ENCODE measurements around the gene GRIFIN. TPM values are rescaled to one million over a fixed set of nuclear protein-coding genes. Genes with fewer than 3 reads are reported as not detected.

GRIFIN gene
- total RNA-seq, 1 donor from 2014 or later, result not detected

GRCh38 chr7:2515424-2516193 is 39.4 kb upstream of the GRIFIN start:
- Mint-ChIP-seq H3K27ac (ENCODE audit: unreplicated experiment) (no peak overlapping the region), H3K27me3 (ENCODE audit: low read depth, unreplicated experiment) (peaks cover 4% of the 10 kb centered on the region), H3K36me3 (ENCODE audit: low read depth, unreplicated experiment) (no peaks in the 10 kb centered on the region), H3K4me1 (ENCODE audit: low read depth, unreplicated experiment) (peaks cover 14% of the 10 kb centered on the region), H3K4me3 (ENCODE audit: unreplicated experiment) (no peak overlapping the region), H3K9me3 (ENCODE audit: unreplicated experiment) (no peaks in the 10 kb centered on the region)
- Histone ChIP-seq H2AFZ (ENCODE audit: low read depth, low read length) (no peak overlapping the region), H3K9ac (ENCODE audit: low read length) (no peak overlapping the region), H3K79me2 (ENCODE audit: insufficient read depth, low read length) (peaks cover 6% of the 10 kb centered on the region), H3K4me1 (ENCODE audit: insufficient read depth, low read length) (peaks cover 41% of the 10 kb centered on the region), H3K36me3 (ENCODE audit: insufficient read depth, low read length) (no peaks in the 10 kb centered on the region), H3K4me2 (ENCODE audit: low read length) (no peak overlapping the region), H3K4me3 (ENCODE audit: insufficient read depth, low read depth, low read length) (no peak overlapping the region), H3K27ac (ENCODE audit: low read depth, low read length) (no peak overlapping the region), H3K27me3 (ENCODE audit: insufficient read depth, low read length) (no peaks in the 10 kb centered on the region), H3K9me3 (ENCODE audit: insufficient read depth, low read depth, low read length) (peaks cover 4% of the 10 kb centered on the region), H4K20me1 (ENCODE audit: insufficient read depth, low read length) (peaks cover 6% of the 10 kb centered on the region)
- no peak for TF ChIP-seq EZH2 (IDR thresholded peaks at IDR 0.05; ENCODE audit: insufficient read depth, low read length)
- TF ChIP-seq, protein P1, sequence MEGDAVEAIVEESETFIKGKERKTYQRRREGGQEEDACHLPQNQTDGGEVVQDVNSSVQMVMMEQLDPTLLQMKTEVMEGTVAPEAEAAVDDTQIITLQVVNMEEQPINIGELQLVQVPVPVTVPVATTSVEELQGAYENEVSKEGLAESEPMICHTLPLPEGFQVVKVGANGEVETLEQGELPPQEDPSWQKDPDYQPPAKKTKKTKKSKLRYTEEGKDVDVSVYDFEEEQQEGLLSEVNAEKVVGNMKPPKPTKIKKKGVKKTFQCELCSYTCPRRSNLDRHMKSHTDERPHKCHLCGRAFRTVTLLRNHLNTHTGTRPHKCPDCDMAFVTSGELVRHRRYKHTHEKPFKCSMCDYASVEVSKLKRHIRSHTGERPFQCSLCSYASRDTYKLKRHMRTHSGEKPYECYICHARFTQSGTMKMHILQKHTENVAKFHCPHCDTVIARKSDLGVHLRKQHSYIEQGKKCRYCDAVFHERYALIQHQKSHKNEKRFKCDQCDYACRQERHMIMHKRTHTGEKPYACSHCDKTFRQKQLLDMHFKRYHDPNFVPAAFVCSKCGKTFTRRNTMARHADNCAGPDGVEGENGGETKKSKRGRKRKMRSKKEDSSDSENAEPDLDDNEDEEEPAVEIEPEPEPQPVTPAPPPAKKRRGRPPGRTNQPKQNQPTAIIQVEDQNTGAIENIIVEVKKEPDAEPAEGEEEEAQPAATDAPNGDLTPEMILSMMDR (IDR thresholded peaks at IDR 0.05; ENCODE audit: insufficient read depth, low read depth, low read length), result no peak
- DNase-seq (ENCODE audit: low read depth), result no peak
- FAIRE-seq, result no peak

DNA sequence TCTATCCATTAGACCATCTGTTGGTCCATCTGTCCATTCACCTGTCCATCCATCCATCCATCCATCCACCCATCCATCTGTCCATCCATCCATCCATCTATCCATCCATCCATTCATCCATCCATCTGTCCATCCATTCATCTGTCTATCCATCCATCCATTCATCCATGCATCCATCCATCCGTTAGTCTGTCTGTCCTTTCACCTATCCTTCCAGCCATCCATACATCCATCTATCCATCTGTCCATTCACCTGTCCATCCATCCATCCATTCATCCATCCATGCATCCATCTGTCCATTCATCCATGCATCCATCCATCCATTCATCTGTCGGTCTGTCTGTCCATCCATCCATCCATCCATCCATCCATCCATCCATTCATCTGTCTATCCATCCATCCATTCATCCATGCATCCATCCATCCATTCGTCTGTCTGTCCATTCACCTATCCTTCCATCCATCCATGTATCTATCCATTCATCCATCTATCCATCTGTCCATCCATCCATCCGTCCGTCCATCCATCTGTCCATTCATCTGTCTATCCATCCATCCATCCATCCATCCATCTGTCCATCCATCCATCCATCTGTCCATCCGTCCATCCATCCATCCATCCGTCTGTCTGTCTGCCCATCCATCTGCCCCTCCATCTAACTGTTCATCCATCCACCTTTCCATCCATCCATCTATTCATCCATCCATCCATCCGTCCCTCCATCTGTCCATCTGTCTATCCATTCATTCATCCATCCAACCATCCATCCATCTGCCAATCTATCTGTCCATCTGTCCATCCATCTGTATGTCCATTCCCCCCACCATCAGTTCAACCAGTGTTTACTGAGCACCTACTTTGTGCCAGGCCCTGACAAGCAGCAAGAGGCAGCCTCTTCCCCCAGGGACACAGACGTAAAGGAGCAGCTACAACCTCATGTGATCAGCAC is 38.5 kb upstream of the GRIFIN start:
- Histone ChIP-seq H3K4me3 (ENCODE audit: insufficient read depth, low read depth, low read length) (no peak overlapping the region), H3K27me3 (ENCODE audit: insufficient read depth, low read length) (no peaks in the 10 kb centered on the region), H3K4me1 (ENCODE audit: insufficient read depth, low read length) (peaks cover 39% of the 10 kb centered on the region), H3K9ac (ENCODE audit: low read length) (no peak overlapping the region), H2AFZ (ENCODE audit: low read depth, low read length) (no peak overlapping the region), H3K4me2 (ENCODE audit: low read length) (no peak overlapping the region), H3K9me3 (ENCODE audit: insufficient read depth, low read depth, low read length) (peaks cover 4% of the 10 kb centered on the region), H3K79me2 (ENCODE audit: insufficient read depth, low read length) (no peaks in the 10 kb centered on the region), H3K27ac (ENCODE audit: low read depth, low read length) (no peak overlapping the region), H4K20me1 (ENCODE audit: insufficient read depth, low read length) (no peaks in the 10 kb centered on the region), H3K36me3 (ENCODE audit: insufficient read depth, low read length) (no peaks in the 10 kb centered on the region)
- peaks cover 6% of the 10 kb centered on the region for H3K27me3 Mint-ChIP-seq (ENCODE audit: low read depth, unreplicated experiment)
- H3K9me3 Mint-ChIP-seq (ENCODE audit: unreplicated experiment), result no peaks in the 10 kb centered on the region
- no peak overlapping the region for H3K4me3 Mint-ChIP-seq (ENCODE audit: unreplicated experiment)
- FAIRE-seq (no peak), DNase-seq (ENCODE audit: low read depth) (no peak)
- no peaks in the 10 kb centered on the region for H3K36me3 Mint-ChIP-seq (ENCODE audit: low read depth, unreplicated experiment)
- TF ChIP-seq EZH2 (IDR thresholded peaks at IDR 0.05; ENCODE audit: insufficient read depth, low read length), result no peak
- TF ChIP-seq, protein P1 (IDR thresholded peaks at IDR 0.05; ENCODE audit: insufficient read depth, low read depth, low read length), result no peak
- no peak overlapping the region for H3K27ac Mint-ChIP-seq (ENCODE audit: unreplicated experiment)
- H3K4me1 Mint-ChIP-seq (ENCODE audit: low read depth, unreplicated experiment), result peaks cover 14% of the 10 kb centered on the region

All from astrocyte (in vitro differentiated cells and primary cell).